ENCODE data around the gene YKT6.

The YKT6 gene

DNA sequence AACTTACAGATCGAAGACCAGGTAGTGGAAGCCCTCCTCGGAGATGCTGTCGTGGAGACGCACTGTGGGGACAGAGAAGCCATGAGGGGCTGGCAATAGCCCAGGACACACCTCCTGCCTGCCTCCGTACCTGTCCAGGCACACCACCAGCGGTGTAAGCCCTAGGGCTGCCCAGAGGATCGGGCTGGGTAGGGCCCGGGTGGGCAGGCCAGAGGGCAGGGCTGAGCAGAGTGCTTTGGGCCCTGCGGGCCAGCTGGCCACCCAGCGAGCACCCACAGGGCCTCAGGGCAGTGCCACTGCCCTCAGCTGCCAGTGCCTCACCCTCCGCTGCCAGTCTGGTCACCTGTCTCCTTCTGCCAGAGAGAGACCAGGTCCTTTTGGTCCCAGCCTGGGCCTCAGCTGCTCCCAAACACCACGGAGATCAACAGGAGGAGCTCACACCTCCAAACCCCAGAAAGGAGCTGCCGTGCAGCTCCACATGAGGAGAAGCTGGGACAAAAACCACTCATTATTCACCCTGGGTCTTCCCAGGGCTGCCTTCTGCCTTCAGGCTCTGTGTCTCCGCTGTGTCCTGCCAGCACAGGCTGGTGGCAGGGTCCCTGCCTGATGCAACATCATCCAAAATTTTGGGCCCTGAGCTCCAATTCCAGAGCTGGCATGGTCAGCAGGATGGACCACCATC is 58.2 kb downstream of the YKT6 start:
- no peak for DNase-seq (ENCODE audit: low spot score)

DNA sequence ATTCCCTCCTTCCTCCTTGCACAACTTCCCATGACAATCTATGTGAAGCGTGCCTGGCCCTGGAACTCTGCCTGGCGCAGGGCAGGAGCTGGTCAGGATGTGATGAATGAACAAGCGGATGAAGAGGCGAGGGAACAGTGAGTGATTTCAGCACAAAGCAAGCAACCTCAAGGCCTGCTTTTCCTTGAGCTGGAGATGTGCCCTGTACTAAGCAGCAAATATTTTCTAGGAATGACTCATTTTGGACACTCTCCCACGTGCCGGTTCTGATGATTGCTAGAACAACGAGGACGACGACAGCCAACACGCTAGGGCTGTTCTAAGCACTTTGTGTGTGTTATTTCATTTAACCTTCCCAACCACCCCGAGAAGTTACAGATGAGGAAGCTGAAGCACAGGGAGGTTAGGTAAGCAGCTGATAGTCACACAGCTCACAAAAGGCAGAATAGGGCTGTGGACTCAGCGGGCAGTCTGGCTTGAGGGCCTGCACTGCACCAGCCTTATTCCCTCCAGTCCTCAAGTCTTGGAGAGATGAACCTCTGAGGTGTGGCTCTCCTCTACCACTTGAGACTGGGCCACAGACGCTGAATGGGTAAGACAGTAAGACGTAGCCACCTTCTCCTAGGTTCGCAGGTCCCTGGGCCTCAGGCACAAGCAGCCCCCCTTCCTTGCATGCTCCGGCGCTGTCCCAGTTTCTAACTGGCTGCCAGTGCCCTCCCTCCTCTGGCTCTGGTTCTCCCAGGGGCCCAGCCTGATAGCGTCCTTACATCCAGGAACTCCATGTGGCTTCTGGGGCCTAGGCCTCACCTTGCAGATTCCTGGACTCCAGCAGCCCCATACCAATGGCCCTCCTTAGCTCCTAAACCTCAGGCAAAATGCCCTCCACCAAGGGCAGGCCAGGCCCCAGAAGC is 59.0 kb downstream of the YKT6 start:
- no peak for DNase-seq (ENCODE audit: low spot score)

DNA sequence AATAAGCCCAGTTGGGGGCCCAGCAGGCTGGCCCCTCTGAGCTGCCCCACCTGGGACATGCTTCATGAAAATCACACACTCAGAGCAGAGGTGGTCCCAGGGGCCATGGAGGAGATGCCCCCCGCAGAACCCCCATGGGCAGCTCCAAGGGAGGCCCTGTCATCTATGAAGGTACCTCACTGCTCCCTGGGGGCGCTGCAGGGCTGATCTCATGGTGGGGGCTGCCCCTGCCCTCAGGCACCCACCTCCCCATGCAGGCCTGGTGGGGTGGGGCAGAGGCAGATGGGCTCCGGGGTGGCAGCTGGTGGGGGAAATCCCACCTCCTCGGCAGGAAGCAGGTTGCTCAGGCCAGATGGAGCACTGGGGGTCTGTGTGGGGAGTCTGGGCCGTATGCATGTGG is 60.5 kb downstream of the YKT6 start:
- no peak for DNase-seq (ENCODE audit: low spot score)

DNA sequence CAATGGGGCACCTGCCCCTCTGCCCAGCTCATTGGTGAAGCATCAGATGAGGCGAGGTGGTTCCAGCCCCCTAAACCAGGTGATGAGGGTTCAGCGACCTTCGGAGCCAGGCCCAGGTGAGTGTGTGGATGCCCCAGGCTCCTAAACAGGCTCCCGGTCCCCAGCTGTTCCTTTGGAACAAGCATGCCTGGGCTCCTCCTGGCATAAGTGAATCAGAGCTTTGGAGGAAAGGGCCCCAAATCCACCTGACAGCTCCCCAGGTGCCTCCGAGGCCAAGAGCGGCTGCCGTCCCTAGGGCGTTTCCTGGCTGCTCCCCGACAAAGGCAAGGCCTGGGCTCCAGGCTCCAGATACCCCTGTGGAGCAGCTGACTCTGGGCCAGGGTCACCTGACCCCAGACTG is 61.3 kb downstream of the YKT6 start:
- DNase-seq (ENCODE audit: low spot score) = no peak

DNA sequence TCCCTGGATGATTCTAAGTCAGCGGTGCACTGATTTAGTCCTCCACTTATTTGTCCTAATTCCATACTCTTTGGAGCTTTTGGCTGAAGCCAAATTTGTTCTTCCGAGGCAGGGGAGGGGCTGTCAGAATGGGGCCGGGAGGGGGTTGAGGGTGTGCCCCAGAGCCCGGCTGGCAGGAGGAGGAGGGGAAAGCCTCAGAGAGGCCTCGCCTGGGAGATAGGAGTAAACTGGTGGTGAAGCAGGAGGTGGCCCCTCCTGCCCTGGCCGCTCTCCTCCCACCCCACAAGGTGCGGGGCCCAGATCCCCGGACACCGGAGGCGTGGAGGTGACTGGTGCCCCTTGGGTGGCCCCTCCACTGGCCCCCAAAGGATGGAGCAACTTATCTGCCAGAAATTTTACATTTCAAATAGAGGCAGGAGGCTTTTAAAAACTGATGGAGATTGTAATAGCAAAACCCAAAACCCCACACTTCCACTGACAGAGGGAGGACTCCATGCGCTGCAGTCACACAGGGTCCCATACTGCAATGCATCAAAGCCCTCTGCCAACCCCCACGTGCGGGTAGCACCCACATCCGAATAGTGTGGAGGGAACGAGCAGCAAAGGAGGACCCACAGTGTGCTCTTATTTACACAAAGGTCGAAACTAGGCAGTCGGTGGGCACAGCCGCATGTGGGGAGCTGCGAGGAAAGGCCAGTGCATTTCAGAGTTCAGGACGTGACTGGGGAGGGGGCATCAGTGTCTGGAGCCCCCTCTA is 62.7 kb downstream of the YKT6 start:
- no peak for DNase-seq (ENCODE audit: low spot score)
